ENCODE results near the gene SLC44A3. TPM values are rescaled to one million over a fixed set of nuclear protein-coding genes. Genes with fewer than 3 reads are reported as not detected.

Gene SLC44A3
- total RNA-seq, 1 experiment from 2014 or later, result 3.8 TPM

- H3K4me3 ChIP-seq, result no peak overlapping the region
- peaks cover 34% of the 10 kb centered on the region for H3K4me1 ChIP-seq (replicated peaks)
- H3K9me3 ChIP-seq (replicated peaks), result no peaks in the 10 kb centered on the region
- peak overlapping the region; percentile 70 for H3K27ac ChIP-seq
- no peaks in the 10 kb centered on the region for H3K27me3 ChIP-seq (replicated peaks)
- DNase-seq (ENCODE audit: low read depth in 1 of 2, low spot score in 2 of 2), result peak; percentile 74 to 94
- no peaks in the 10 kb centered on the region for H3K36me3 ChIP-seq
These were observed 27.5 kb upstream of the SLC44A3 start for GRCh38 chr1:94792473-94793295.

DNA sequence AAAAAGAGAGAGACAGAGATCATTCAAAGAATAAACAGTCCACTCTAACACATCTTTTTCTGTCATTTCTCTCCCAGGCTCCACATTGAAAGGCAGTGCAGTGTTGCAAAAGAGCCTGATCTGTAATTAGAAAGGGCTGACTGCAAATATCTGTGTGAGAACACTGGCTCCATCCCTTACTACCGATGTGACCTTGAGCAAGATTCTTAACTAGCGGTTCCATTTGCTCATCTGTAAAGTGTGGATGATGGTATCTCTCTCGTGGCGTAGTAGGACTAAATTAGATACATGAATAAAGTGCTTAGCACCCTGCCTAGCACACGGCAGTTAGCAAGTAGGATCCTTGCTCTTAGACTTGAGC lies 26.9 kb upstream of the SLC44A3 start:
- Histone ChIP-seq H3K27me3 (replicated peaks) (no peaks in the 10 kb centered on the region), H3K4me1 (replicated peaks) (peaks cover 36% of the 10 kb centered on the region), H3K9me3 (replicated peaks) (no peaks in the 10 kb centered on the region), H3K36me3 (no peaks in the 10 kb centered on the region), H3K27ac (peak overlapping the region; percentile 70), H3K4me3 (no peak overlapping the region)
- no peak for DNase-seq (ENCODE audit: low read depth in 1 of 2, low spot score in 2 of 2)

DNA sequence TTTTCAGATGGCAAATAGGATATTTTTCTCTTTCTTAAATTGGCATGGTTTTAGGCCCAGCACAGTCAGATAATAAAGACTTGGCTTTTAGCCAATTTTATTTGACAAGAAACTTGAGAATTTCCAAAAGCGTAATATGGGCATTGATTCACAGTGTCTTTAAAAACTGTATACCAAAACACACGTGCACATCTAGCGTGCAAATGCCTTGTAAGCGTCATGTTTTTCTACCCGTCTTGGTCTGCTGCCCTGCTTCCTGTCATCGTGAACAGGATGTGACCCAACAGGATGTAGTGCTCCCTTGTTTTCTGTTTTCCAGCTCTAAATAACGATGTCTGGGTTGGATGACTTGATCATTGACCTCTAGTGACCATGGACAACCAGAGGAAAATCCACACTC lies 24.7 kb upstream of the SLC44A3 start:
- peaks cover 49% of the 10 kb centered on the region for H3K4me1 ChIP-seq (replicated peaks)
- H3K27me3 ChIP-seq (replicated peaks), result no peaks in the 10 kb centered on the region
- DNase-seq (ENCODE audit: low read depth in 1 of 2, low spot score in 2 of 2), result no peak
- H3K27ac ChIP-seq, result no peak overlapping the region
- H3K4me3 ChIP-seq, result no peak overlapping the region
- H3K36me3 ChIP-seq, result no peaks in the 10 kb centered on the region
- H3K9me3 ChIP-seq (replicated peaks), result no peaks in the 10 kb centered on the region

- Histone ChIP-seq H3K4me3 (no peak overlapping the region), H3K27ac (no peak overlapping the region), H3K4me1 (replicated peaks) (peaks cover 46% of the 10 kb centered on the region), H3K9me3 (replicated peaks) (no peaks in the 10 kb centered on the region), H3K36me3 (no peaks in the 10 kb centered on the region), H3K27me3 (replicated peaks) (no peaks in the 10 kb centered on the region)
- no peak for DNase-seq (ENCODE audit: low read depth in 1 of 2, low spot score in 2 of 2)
These were observed 23.9 kb upstream of the SLC44A3 start for GRCh38 chr1:94796266-94796665.

GRCh38 chr1:94797291-94797690 lies 22.9 kb upstream of the SLC44A3 start:
- Histone ChIP-seq H3K27me3 (replicated peaks) (no peaks in the 10 kb centered on the region), H3K4me1 (replicated peaks) (peaks cover 46% of the 10 kb centered on the region), H3K27ac (no peak overlapping the region), H3K9me3 (replicated peaks) (no peaks in the 10 kb centered on the region), H3K36me3 (no peaks in the 10 kb centered on the region), H3K4me3 (no peak overlapping the region)
- no peak for DNase-seq (ENCODE audit: low read depth in 1 of 2, low spot score in 2 of 2)

DNA sequence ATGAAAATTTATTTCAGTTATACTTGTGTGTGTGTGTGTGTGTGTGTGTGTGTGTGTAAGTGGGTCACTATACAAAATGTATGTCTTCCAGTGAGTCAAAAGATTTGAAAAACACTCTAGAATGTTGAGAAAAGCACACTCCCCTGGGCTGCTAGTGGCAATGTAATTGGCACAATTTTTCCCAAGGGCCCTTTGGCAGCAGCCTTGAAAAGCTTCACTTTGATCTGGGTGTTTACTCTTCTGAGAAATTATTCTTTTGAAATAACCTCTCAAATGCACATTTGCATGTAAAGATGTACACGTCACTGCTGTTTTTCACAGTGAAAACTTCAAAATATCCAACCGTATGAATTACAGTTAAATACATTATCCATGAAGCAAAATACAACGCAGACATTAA lies 22.1 kb upstream of the SLC44A3 start:
- no peak for DNase-seq (ENCODE audit: low read depth in 1 of 2, low spot score in 2 of 2)
- Histone ChIP-seq H3K4me1 (replicated peaks) (peaks cover 44% of the 10 kb centered on the region), H3K36me3 (no peaks in the 10 kb centered on the region), H3K27me3 (replicated peaks) (no peaks in the 10 kb centered on the region), H3K27ac (no peak overlapping the region), H3K9me3 (replicated peaks) (no peaks in the 10 kb centered on the region), H3K4me3 (no peak overlapping the region)

DNA sequence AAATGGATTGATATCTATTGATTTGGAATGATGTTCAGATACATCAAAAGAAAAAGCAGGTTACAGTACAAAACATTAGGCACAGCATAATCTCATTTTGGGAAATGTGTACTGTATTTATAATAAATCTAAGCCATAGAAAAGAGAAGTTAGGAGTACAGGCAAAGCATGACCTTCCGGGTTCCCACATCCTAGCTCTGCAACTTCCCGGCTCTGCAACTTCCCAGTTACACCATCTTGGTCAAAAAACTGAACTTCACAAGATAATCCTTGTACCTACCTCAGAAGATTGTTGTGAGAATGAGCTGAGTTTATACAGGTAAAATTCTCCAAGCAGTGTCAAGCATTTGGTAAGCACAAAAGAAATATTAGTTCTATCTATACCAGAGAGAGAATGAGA lies 21.7 kb upstream of the SLC44A3 start:
- Histone ChIP-seq H3K27me3 (replicated peaks) (no peaks in the 10 kb centered on the region), H3K36me3 (no peaks in the 10 kb centered on the region), H3K4me3 (no peak overlapping the region), H3K4me1 (replicated peaks) (peaks cover 40% of the 10 kb centered on the region), H3K9me3 (replicated peaks) (no peaks in the 10 kb centered on the region), H3K27ac (peak overlapping the region; percentile 57; the same call in 1 of the 2 replicates)
- DNase-seq (ENCODE audit: low read depth in 1 of 2, low spot score in 2 of 2), result no peak

- no peaks in the 10 kb centered on the region for H3K27me3 ChIP-seq (replicated peaks)
- H3K9me3 ChIP-seq (replicated peaks), result no peaks in the 10 kb centered on the region
- H3K27ac ChIP-seq, result peak overlapping the region; percentile 57
- peak in 1 of 2 experiments; percentile 47 for DNase-seq (ENCODE audit: low read depth in 1 of 2, low spot score in 2 of 2)
- H3K4me1 ChIP-seq (replicated peaks), result peaks cover 40% of the 10 kb centered on the region
- no peak overlapping the region for H3K4me3 ChIP-seq
- no peaks in the 10 kb centered on the region for H3K36me3 ChIP-seq
These were observed 21.0 kb upstream of the SLC44A3 start for GRCh38 chr1:94799206-94799605.

DNA sequence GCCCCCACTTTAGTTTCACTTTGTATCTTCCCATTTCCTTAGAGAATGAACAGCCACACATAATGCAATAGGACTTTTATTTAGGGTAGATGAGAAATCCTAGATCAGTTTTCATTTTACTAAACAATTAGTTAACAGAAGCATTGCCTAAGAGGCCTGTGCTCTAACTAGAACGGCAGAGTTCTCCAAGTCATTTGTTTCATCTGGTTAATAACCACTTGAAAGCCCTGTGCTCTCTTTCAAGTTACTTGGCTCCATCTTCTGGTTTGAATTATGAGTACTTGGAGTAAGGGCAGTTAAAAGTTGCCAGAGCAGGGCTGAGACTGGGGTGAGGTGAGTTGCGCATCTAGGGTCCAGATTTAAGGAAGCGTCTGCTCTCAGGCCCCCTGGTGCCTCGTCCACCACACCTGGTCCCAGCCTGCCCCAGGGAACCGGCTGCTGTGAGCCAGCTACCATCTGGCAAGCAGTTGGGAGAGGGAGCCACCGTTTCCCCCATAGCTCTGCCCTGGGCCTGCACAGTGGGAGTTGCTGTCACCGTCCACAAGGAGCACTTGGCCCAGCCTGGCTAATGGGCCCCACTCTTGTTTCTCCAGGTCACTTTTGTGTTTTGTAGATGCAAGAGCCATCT lies 18.1 kb upstream of the SLC44A3 start:
- Histone ChIP-seq H3K4me3 (no peak overlapping the region), H3K36me3 (no peaks in the 10 kb centered on the region), H3K27ac (peak overlapping the region; percentile 38), H3K27me3 (replicated peaks) (no peaks in the 10 kb centered on the region), H3K9me3 (replicated peaks) (no peaks in the 10 kb centered on the region), H3K4me1 (replicated peaks) (peaks cover 52% of the 10 kb centered on the region)
- DNase-seq (ENCODE audit: low read depth in 1 of 2, low spot score in 2 of 2), result peak; percentile 50 to 87

DNA sequence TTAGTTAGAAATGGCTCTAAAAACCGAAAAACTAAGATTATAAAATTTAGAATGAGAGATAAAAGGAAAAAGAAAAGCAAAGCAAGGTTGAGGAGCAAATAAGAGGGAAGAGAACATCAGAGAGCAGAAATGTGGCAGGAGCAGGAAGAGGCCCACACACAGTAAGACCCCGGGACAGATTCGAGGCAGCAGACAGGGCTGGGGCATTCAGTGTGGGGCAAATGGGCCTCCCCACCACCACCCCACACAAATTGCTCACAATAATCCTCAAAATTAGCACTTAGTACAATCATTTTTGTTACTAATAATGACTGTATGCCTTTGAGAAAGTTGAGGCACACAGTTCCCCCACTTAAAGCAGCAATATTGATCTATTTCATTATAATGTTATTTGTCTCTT lies 17.1 kb upstream of the SLC44A3 start:
- H3K27ac ChIP-seq, result no peak overlapping the region

DNA sequence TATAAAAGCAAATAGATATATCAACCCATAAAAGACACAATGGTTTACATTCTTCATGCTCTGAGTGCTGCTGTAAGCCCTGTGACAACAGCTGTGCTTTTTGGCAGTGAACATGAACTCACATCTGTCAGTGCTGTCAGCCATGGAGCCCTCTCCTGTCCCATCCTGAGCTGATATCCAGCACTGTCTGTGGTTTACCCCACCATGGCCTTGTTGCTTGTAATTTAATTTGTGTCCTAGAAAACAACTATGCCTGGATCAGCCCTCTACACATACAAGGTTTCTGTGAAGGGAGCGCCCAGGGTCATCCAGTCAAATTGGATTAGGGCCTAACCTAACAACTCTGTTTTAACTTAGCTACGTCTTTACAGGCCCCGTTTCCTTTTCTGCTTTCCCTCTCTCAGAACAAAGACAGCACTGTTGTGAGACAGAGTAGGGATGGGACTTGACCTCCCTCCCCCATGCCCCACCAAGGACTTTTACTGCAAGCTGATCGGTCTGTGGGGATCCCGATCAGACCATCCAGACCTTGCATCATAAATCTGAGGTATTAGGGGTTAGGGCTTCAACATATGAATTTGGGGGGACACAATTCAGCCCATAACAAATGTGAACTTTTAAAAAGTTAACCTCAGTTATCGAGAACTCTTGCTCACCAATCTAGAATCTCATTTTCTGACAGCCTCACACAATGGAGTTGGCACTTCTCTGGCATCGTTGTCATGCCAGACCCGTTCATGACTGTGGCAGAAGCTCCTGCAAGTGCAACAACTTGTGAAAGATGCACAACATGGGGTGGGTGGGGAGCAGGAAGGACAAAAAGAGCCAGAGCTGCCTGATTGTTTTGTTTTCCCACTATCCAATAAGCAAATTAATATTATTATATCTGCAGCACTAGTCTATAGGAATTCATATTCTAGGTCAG lies 16.4 kb upstream of the SLC44A3 start:
- Histone ChIP-seq H3K4me1 (replicated peaks) (peaks cover 60% of the 10 kb centered on the region), H3K4me3 (no peak overlapping the region), H3K27ac (no peak overlapping the region), H3K27me3 (replicated peaks) (no peaks in the 10 kb centered on the region), H3K9me3 (replicated peaks) (no peaks in the 10 kb centered on the region), H3K36me3 (no peaks in the 10 kb centered on the region)
- no peak for DNase-seq (ENCODE audit: low read depth in 1 of 2, low spot score in 2 of 2)

More for the DNA sequence above, 17.1 kb upstream of the SLC44A3 start:
- DNase-seq (ENCODE audit: low read depth in 1 of 2, low spot score in 2 of 2), result no peak
- H3K9me3 ChIP-seq (replicated peaks), result no peaks in the 10 kb centered on the region
- no peaks in the 10 kb centered on the region for H3K36me3 ChIP-seq
- H3K27me3 ChIP-seq (replicated peaks), result no peaks in the 10 kb centered on the region
- peaks cover 60% of the 10 kb centered on the region for H3K4me1 ChIP-seq (replicated peaks)
- no peak overlapping the region for H3K4me3 ChIP-seq

- DNase-seq (ENCODE audit: low read depth in 1 of 2, low spot score in 2 of 2), result no peak
- Histone ChIP-seq H3K4me1 (replicated peaks) (peaks cover 53% of the 10 kb centered on the region), H3K27me3 (replicated peaks) (no peaks in the 10 kb centered on the region)
These were observed 15.7 kb upstream of the SLC44A3 start for GRCh38 chr1:94804442-94804837.

DNA sequence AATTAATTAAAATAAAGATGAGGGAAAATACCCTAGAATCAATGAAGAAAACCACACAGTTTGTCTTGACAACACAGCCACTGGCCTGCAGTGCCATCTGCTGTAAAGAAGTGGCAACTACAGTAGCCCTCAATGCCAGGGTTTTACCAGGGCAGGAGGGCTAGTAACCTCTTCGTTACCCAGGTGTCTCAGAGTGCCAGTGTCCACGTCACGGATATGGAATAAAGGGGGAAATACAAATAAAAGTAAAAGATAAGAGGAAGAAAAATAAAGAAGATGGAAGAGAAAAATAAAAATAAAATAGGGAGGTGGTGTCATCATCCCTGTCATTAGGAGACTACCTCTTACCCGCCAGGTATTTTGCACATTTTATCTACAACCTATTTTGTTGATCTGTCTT lies 14.2 kb upstream of the SLC44A3 start:
- H3K4me1 ChIP-seq (replicated peaks), result peaks cover 46% of the 10 kb centered on the region
- no peak overlapping the region for H3K4me3 ChIP-seq
- H3K36me3 ChIP-seq, result no peaks in the 10 kb centered on the region
- DNase-seq (ENCODE audit: low read depth in 1 of 2, low spot score in 2 of 2), result peak; percentile 62 to 63
- no peaks in the 10 kb centered on the region for H3K27me3 ChIP-seq (replicated peaks)
- no peaks in the 10 kb centered on the region for H3K9me3 ChIP-seq (replicated peaks)
- no peak overlapping the region for H3K27ac ChIP-seq

More at GRCh38 chr1:94804442-94804837, 15.7 kb upstream of the SLC44A3 start:
- H3K27ac ChIP-seq, result no peak overlapping the region
- no peaks in the 10 kb centered on the region for H3K9me3 ChIP-seq (replicated peaks)
- H3K4me3 ChIP-seq, result no peak overlapping the region
- H3K36me3 ChIP-seq, result no peaks in the 10 kb centered on the region
